Measurements from ENCODE around the gene RASL12. TPM values are rescaled to one million over a fixed set of nuclear protein-coding genes. Genes with fewer than 3 reads are reported as not detected.
A peak's percentile ranks its signal among the peaks of the same experiment; 100 is the strongest.

The RASL12 gene
- polyA plus RNA-seq, 2 donors = 2.6 to 10.9 TPM

- H3K36me3 ChIP-seq (ENCODE audit: control insufficient read depth in 2 of 2, insufficient read depth in 2 of 2, low read length in 1 of 2) = no peaks in the 10 kb centered on the region
- peaks cover 5 to 17% of the 10 kb centered on the region in 2 donors for H3K4me1 ChIP-seq (ENCODE audit: control insufficient read depth in 2 of 2, insufficient read depth in 2 of 2, low read length in 1 of 2)
- peak overlapping the region; percentile 80 to 90 for H3K27ac ChIP-seq (ENCODE audit: low read depth in 2 of 2, low read length in 1 of 2)
- peak overlapping the region in 1 of 2 donors; percentile 62 for H3K4me3 ChIP-seq (ENCODE audit: low read depth in 1 of 2, low read length in 2 of 2)
- H3K9me3 ChIP-seq (ENCODE audit: control insufficient read depth in 2 of 2, insufficient read depth in 1 of 2, low read depth in 1 of 2, low read length in 1 of 2) = no peaks in the 10 kb centered on the region
- no peaks in the 10 kb centered on the region for H3K27me3 ChIP-seq (ENCODE audit: control insufficient read depth in 1 of 2, insufficient read depth in 2 of 2, low read length in 2 of 2)
- 76 to 81% methylated on average over 3 of the region's 3 CpGs for WGBS, 2 donors
Observed at GRCh38 chr15:65068403-65068788, 605 bp upstream of the RASL12 start.

DNA sequence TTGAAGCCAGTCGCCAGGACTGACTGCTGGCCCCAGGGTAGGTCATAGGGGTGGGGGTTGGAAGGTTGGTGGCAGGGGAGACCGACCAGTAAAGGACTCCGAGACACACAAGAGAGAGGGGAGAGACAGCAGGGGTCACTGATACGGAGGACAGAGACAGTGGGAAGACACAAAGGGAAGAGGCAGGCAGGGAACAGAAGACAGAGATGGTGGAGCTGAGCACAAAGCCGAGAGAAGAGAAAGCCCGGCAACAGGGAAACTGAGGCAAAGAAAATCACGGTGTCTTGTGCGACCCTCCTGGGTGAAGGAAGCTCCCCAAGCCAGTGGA is 510 bp downstream of the RASL12 start:
- peak overlapping the region; percentile 80 to 90 for H3K27ac ChIP-seq (ENCODE audit: low read depth in 2 of 2, low read length in 1 of 2)
- no peaks in the 10 kb centered on the region for H3K27me3 ChIP-seq (ENCODE audit: control insufficient read depth in 1 of 2, insufficient read depth in 2 of 2, low read length in 2 of 2)
- H3K4me3 ChIP-seq (ENCODE audit: low read depth in 1 of 2, low read length in 2 of 2) = peak overlapping the region; percentile 61 to 62
- 22 to 33% methylated on average over 8 of the region's 8 CpGs for WGBS, 2 donors
- no peaks in the 10 kb centered on the region for H3K9me3 ChIP-seq (ENCODE audit: control insufficient read depth in 2 of 2, insufficient read depth in 1 of 2, low read depth in 1 of 2, low read length in 1 of 2)
- H3K36me3 ChIP-seq (ENCODE audit: control insufficient read depth in 2 of 2, insufficient read depth in 2 of 2, low read length in 1 of 2) = no peaks in the 10 kb centered on the region
- H3K4me1 ChIP-seq (ENCODE audit: control insufficient read depth in 2 of 2, insufficient read depth in 2 of 2, low read length in 1 of 2) = peaks cover 5 to 16% of the 10 kb centered on the region in 2 donors

- Histone ChIP-seq H3K9me3 (ENCODE audit: control insufficient read depth in 2 of 2, insufficient read depth in 1 of 2, low read depth in 1 of 2, low read length in 1 of 2) (no peaks in the 10 kb centered on the region), H3K27me3 (ENCODE audit: control insufficient read depth in 1 of 2, insufficient read depth in 2 of 2, low read length in 2 of 2) (no peaks in the 10 kb centered on the region), H3K4me1 (ENCODE audit: control insufficient read depth in 2 of 2, insufficient read depth in 2 of 2, low read length in 1 of 2) (peaks cover 5 to 11% of the 10 kb centered on the region in 2 donors), H3K27ac (ENCODE audit: low read depth in 2 of 2, low read length in 1 of 2) (peak overlapping the region; percentile 80 to 90), H3K4me3 (ENCODE audit: low read depth in 1 of 2, low read length in 2 of 2) (peak overlapping the region; percentile 61 to 62), H3K36me3 (ENCODE audit: control insufficient read depth in 2 of 2, insufficient read depth in 2 of 2, low read length in 1 of 2) (no peaks in the 10 kb centered on the region)
- 40 to 48% methylated on average over 9 of the region's 9 CpGs for WGBS, 2 donors
Observed at GRCh38 chr15:65066635-65067316, 1.0 kb downstream of the RASL12 start.

- Histone ChIP-seq H3K36me3 (ENCODE audit: control insufficient read depth in 2 of 2, insufficient read depth in 2 of 2, low read length in 1 of 2) (no peaks in the 10 kb centered on the region), H3K27me3 (ENCODE audit: control insufficient read depth in 1 of 2, insufficient read depth in 2 of 2, low read length in 2 of 2) (no peaks in the 10 kb centered on the region), H3K9me3 (ENCODE audit: control insufficient read depth in 2 of 2, insufficient read depth in 1 of 2, low read depth in 1 of 2, low read length in 1 of 2) (no peaks in the 10 kb centered on the region), H3K4me1 (ENCODE audit: control insufficient read depth in 2 of 2, insufficient read depth in 2 of 2, low read length in 1 of 2) (peaks cover 3 to 5% of the 10 kb centered on the region in 2 donors), H3K4me3 (ENCODE audit: low read depth in 1 of 2, low read length in 2 of 2) (peak overlapping the region in 1 of 2 donors; percentile 62), H3K27ac (ENCODE audit: low read depth in 2 of 2, low read length in 1 of 2) (peak overlapping the region in 1 of 2 donors; percentile 80)
- 50 to 76% methylated on average over 3 of the region's 3 CpGs for WGBS, 2 donors
Observed at GRCh38 chr15:65066001-65066634, 1.7 kb downstream of the RASL12 start.

DNA sequence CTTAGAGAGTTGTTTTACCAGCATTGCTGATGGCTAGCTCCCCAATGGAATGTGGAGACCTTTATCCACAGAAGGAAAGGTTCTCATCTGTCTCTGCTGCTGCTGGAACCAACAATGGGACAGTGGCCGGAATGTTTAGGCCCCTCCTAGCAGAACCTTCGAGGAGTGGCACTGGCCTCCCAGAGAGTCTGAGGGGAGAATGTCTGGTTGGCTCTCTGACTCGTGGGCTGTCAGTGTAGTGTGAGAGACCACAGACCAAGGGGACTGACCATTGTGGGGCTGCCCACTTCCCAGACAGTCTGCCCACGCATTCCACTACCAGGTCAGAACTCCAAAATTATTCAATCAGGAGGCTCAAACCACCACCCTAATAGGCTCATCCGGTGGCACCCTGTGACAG is 5.1 kb downstream of the RASL12 start:
- peaks cover 0 to 3% of the 10 kb centered on the region in 2 donors for H3K36me3 ChIP-seq (ENCODE audit: control insufficient read depth in 2 of 2, insufficient read depth in 2 of 2, low read length in 1 of 2)
- no peak overlapping the region for H3K4me3 ChIP-seq (ENCODE audit: low read depth in 1 of 2, low read length in 2 of 2)
- no peaks in the 10 kb centered on the region for H3K9me3 ChIP-seq (ENCODE audit: control insufficient read depth in 2 of 2, insufficient read depth in 1 of 2, low read depth in 1 of 2, low read length in 1 of 2)
- H3K4me1 ChIP-seq (ENCODE audit: control insufficient read depth in 2 of 2, insufficient read depth in 2 of 2, low read length in 1 of 2) = peaks cover 3 to 5% of the 10 kb centered on the region in 2 donors
- 74 to 75% methylated on average over 5 of the region's 5 CpGs for WGBS, 2 donors
- no peaks in the 10 kb centered on the region for H3K27me3 ChIP-seq (ENCODE audit: control insufficient read depth in 1 of 2, insufficient read depth in 2 of 2, low read length in 2 of 2)
- no peak overlapping the region for H3K27ac ChIP-seq (ENCODE audit: low read depth in 2 of 2, low read length in 1 of 2)

DNA sequence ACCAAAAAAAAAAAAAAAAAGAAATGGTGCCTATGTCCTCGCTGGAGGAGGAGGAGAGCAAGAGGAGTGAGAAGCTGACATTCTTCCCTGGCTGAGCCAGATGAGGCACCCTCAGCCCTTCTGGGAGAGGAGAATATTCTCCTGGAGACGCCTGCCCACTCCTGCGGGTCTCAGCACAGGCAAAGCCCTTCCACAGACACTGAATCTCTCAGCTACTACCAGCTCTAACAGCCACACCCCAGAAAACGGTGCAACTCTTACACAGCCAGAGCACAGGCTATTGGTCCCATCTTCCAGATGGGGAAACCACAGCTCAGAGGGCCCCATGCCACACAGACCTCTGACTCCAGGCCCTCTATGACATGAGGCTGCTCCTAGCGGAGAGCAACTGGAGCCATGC is 5.7 kb downstream of the RASL12 start:
- 73 to 77% methylated on average over 5 of the region's 5 CpGs for WGBS, 2 donors
- Histone ChIP-seq H3K27me3 (ENCODE audit: control insufficient read depth in 1 of 2, insufficient read depth in 2 of 2, low read length in 2 of 2) (no peaks in the 10 kb centered on the region), H3K27ac (ENCODE audit: low read depth in 2 of 2, low read length in 1 of 2) (peak overlapping the region in 1 of 2 donors; percentile 6), H3K4me1 (ENCODE audit: control insufficient read depth in 2 of 2, insufficient read depth in 2 of 2, low read length in 1 of 2) (no peaks in the 10 kb centered on the region), H3K36me3 (ENCODE audit: control insufficient read depth in 2 of 2, insufficient read depth in 2 of 2, low read length in 1 of 2) (peaks cover 0 to 3% of the 10 kb centered on the region in 2 donors), H3K4me3 (ENCODE audit: low read depth in 1 of 2, low read length in 2 of 2) (no peak overlapping the region), H3K9me3 (ENCODE audit: control insufficient read depth in 2 of 2, insufficient read depth in 1 of 2, low read depth in 1 of 2, low read length in 1 of 2) (no peaks in the 10 kb centered on the region)

DNA sequence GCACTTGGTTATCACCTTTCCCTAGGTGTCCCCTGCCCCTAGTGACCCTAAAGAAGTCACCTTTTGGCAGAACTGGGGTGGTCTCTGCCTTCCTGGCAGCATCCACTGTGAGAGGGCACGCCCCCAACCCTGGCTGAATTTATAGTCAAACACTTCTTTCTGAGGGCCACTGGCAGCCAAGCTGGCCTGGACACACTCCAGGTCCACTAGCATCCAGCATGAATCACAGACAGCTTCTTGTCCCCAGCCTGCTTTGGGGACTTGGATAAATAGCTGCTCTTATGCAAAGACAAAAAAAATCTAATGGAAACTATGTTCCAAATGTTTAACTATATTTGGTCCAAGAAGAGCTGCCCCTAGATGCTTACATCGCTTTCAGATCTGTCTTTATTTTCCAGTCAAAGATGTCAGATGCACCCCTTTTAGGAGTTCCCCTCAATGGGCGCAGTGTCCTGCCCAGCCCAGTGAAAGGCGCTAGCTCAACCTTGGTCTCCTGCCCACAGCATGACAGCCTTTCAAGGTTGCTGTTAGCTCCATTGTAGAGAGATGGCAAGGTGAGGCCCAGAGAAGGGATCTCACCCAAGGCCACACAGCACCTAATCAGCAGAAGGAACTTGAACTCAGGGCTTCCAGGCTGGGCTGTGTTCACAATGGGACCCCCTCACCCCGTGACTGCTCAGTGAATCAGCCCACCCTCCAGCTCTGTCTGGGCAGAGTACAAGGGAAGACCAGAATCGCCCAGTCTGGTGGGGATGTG is 7.0 kb downstream of the RASL12 start:
- no peaks in the 10 kb centered on the region for H3K9me3 ChIP-seq (ENCODE audit: control insufficient read depth in 2 of 2, insufficient read depth in 1 of 2, low read depth in 1 of 2, low read length in 1 of 2)
- 78 to 80% methylated on average over 6 of the region's 6 CpGs for WGBS, 2 donors
- H3K27ac ChIP-seq (ENCODE audit: low read depth in 2 of 2, low read length in 1 of 2) = peak overlapping the region; percentile 13 to 58
- H3K4me1 ChIP-seq (ENCODE audit: control insufficient read depth in 2 of 2, insufficient read depth in 2 of 2, low read length in 1 of 2) = no peaks in the 10 kb centered on the region
- no peaks in the 10 kb centered on the region for H3K27me3 ChIP-seq (ENCODE audit: control insufficient read depth in 1 of 2, insufficient read depth in 2 of 2, low read length in 2 of 2)
- H3K36me3 ChIP-seq (ENCODE audit: control insufficient read depth in 2 of 2, insufficient read depth in 2 of 2, low read length in 1 of 2) = peaks cover 0 to 3% of the 10 kb centered on the region in 2 donors
- H3K4me3 ChIP-seq (ENCODE audit: low read depth in 1 of 2, low read length in 2 of 2) = no peak overlapping the region

GRCh38 chr15:65059931-65060596 is 7.7 kb downstream of the RASL12 start:
- peaks cover 0 to 3% of the 10 kb centered on the region in 2 donors for H3K36me3 ChIP-seq (ENCODE audit: control insufficient read depth in 2 of 2, insufficient read depth in 2 of 2, low read length in 1 of 2)
- peak overlapping the region in 1 of 2 donors; percentile 58 for H3K27ac ChIP-seq (ENCODE audit: low read depth in 2 of 2, low read length in 1 of 2)
- no peaks in the 10 kb centered on the region for H3K9me3 ChIP-seq (ENCODE audit: control insufficient read depth in 2 of 2, insufficient read depth in 1 of 2, low read depth in 1 of 2, low read length in 1 of 2)
- H3K4me1 ChIP-seq (ENCODE audit: control insufficient read depth in 2 of 2, insufficient read depth in 2 of 2, low read length in 1 of 2) = no peaks in the 10 kb centered on the region
- 76 to 82% methylated on average over 4 of the region's 4 CpGs for WGBS, 2 donors
- H3K4me3 ChIP-seq (ENCODE audit: low read depth in 1 of 2, low read length in 2 of 2) = no peak overlapping the region
- no peaks in the 10 kb centered on the region for H3K27me3 ChIP-seq (ENCODE audit: control insufficient read depth in 1 of 2, insufficient read depth in 2 of 2, low read length in 2 of 2)

GRCh38 chr15:65059369-65059750 is 8.4 kb downstream of the RASL12 start:
- Histone ChIP-seq H3K27me3 (ENCODE audit: control insufficient read depth in 1 of 2, insufficient read depth in 2 of 2, low read length in 2 of 2) (no peaks in the 10 kb centered on the region), H3K9me3 (ENCODE audit: control insufficient read depth in 2 of 2, insufficient read depth in 1 of 2, low read depth in 1 of 2, low read length in 1 of 2) (peaks cover 0 to 3% of the 10 kb centered on the region in 2 donors), H3K27ac (ENCODE audit: low read depth in 2 of 2, low read length in 1 of 2) (peak overlapping the region; percentile 12 to 61), H3K36me3 (ENCODE audit: control insufficient read depth in 2 of 2, insufficient read depth in 2 of 2, low read length in 1 of 2) (peaks cover 0 to 3% of the 10 kb centered on the region in 2 donors), H3K4me3 (ENCODE audit: low read depth in 1 of 2, low read length in 2 of 2) (no peak overlapping the region), H3K4me1 (ENCODE audit: control insufficient read depth in 2 of 2, insufficient read depth in 2 of 2, low read length in 1 of 2) (peaks cover 0 to 6% of the 10 kb centered on the region in 2 donors)
- 77 to 79% methylated on average over 3 of the region's 3 CpGs for WGBS, 2 donors
